B cell (primary cell): ENCODE measurements around the gene INSC. TPM values are rescaled to one million over a fixed set of nuclear protein-coding genes. Genes with fewer than 3 reads are reported as not detected.

ENCODE experiments used
- ATAC-seq: fragments of 200-7000 bp; cut with Tn5 transposase; one replicate; pipeline ENCODE4 v1.10.0; 2021; ENCODE audit warnings: low read depth, mild to moderate bottlenecking, moderate number of reproducible peaks, moderate library complexity
- CTCF ChIA-PET: fragments of 350-600 bp; sonication (Branson Sonifier 250); formaldehyde crosslinking; loops from one replicate; lab custom pipeline; 2021; ENCODE audit warnings: antibody characterized with exemption, inconsistent platforms; lab: Charles Lee
- POLR2A ChIA-PET: fragments of 350-600 bp; sonication (Branson Sonifier 250); formaldehyde crosslinking; loops from one replicate; lab custom pipeline; 2021; ENCODE audit warnings: antibody characterized with exemption; lab: Charles Lee
- DNase-seq: peaks from one replicate; pipeline ENCODE4 v3.0.0; 2013
- H2AFZ ChIP-seq: 2 replicates; pipeline ENCODE4 v1.6.1; 2012; ENCODE audit warnings: mild to moderate bottlenecking, low read depth, low read length; ENCODE audit not compliant: insufficient read depth, poor library complexity, severe bottlenecking
- H3K27ac ChIP-seq, 2 donors: 1 replicate in 1 of 2; 2 replicates in 1 of 2; pipeline ENCODE4 v1.5.1; 2012 to 2013; ENCODE audit warnings: low read length in 2 of 2, mild to moderate bottlenecking in 2 of 2, moderate library complexity in 1 of 2
- H3K27me3 ChIP-seq, 4 experiments: fragments of 200-600 bp in 1 of 4; sonication (generic) in 1 of 4; replicated peaks in 1 of 4; 1 replicate in 2 of 4; 2 replicates in 2 of 4; pipeline versions ENCODE4 v1.6.1 to v1.7.0; 2013 to 2016; ENCODE audit warnings: low read length in 3 of 4, mild to moderate bottlenecking in 2 of 4, mixed read lengths in 1 of 4, moderate library complexity in 1 of 4; ENCODE audit not compliant: insufficient read depth in 4 of 4, control insufficient read depth in 3 of 4; ENCODE audit errors: control extremely low read depth in 1 of 4
- H3K36me3 ChIP-seq, 2 experiments: replicated peaks in 1 of 2; 1 replicate in 1 of 2; 2 replicates in 1 of 2; pipeline versions ENCODE4 v1.6.1 to v1.7.1; 2013; ENCODE audit warnings: low read length in 1 of 2; ENCODE audit not compliant: insufficient read depth in 2 of 2, control insufficient read depth in 1 of 2; ENCODE audit errors: control extremely low read depth in 1 of 2, extremely low read depth in 1 of 2
- H3K4me1 ChIP-seq, 2 donors: fragments of 200-600 bp in 1 of 2; sonication (generic) in 1 of 2; 1 replicate in 1 of 2; 2 replicates in 1 of 2; pipeline versions ENCODE4 v1.5.1 to v1.6.1; 2013 to 2017; ENCODE audit warnings: low read length in 2 of 2; ENCODE audit not compliant: control insufficient read depth in 2 of 2, insufficient read depth in 2 of 2
- H3K4me2 ChIP-seq: replicated peaks from 2 replicates; pipeline ENCODE3; 2012; ENCODE audit warnings: mild to moderate bottlenecking, low read depth, low read length; ENCODE audit not compliant: poor library complexity, severe bottlenecking
- H3K4me3 ChIP-seq, 5 experiments: fragments of 200-600 bp in 1 of 5; sonication (generic) in 1 of 5; 1 replicate in 3 of 5; 2 replicates in 2 of 5; pipeline versions ENCODE4 v1.5.1 to v1.7.0; 2011 to 2016; ENCODE audit warnings: low read length in 4 of 5, mild to moderate bottlenecking in 4 of 5, low read depth in 2 of 5, control low read depth in 1 of 5, moderate library complexity in 1 of 5; ENCODE audit not compliant: insufficient read depth in 1 of 5; ENCODE audit errors: control extremely low read depth in 1 of 5, extremely low read depth in 1 of 5
- H3K79me2 ChIP-seq: fragments of 200-600 bp; sonication (generic); one replicate; pipeline ENCODE4 v1.6.0; 2016; ENCODE audit warnings: low read length; ENCODE audit not compliant: control insufficient read depth, insufficient read depth
- H3K9ac ChIP-seq: fragments of 200-600 bp; sonication (generic); 2 replicates; pipeline ENCODE4 v1.6.1; 2017; ENCODE audit warnings: mild to moderate bottlenecking, low read length, moderate library complexity
- H3K9me3 ChIP-seq, 3 donors: one replicate each; pipeline versions ENCODE4 v1.6.1 to v1.7.1; 2013; ENCODE audit warnings: low read length in 2 of 3; ENCODE audit not compliant: control insufficient read depth in 2 of 3, insufficient read depth in 1 of 3; ENCODE audit errors: control extremely low read depth in 1 of 3
- H4K20me1 ChIP-seq: 2 replicates; pipeline ENCODE4 v1.6.0; 2012; ENCODE audit warnings: mild to moderate bottlenecking, low read length; ENCODE audit not compliant: insufficient read depth, control insufficient read depth, poor library complexity, severe bottlenecking
- H3K27ac Mint-ChIP-seq: one replicate; pipeline ENCODE4 v1.8.0; 2021; ENCODE audit warnings: mixed read lengths
- H3K27me3 Mint-ChIP-seq: one replicate; pipeline ENCODE4 v1.8.0; 2021; ENCODE audit warnings: mixed read lengths
- H3K4me1 Mint-ChIP-seq: one replicate; pipeline ENCODE4 v1.8.0; 2021; ENCODE audit warnings: mixed read lengths
- H3K4me3 Mint-ChIP-seq: one replicate; pipeline ENCODE4 v1.8.0; 2021; ENCODE audit warnings: mixed read lengths
- H3K9me3 Mint-ChIP-seq: one replicate; pipeline ENCODE4 v1.8.0; 2022; ENCODE audit warnings: mixed read lengths; ENCODE audit not compliant: insufficient read depth
- EZH2 ChIP-seq: IDR thresholded peaks from 2 replicates; pipeline ENCODE4 v1.6.1; 2012; ENCODE audit warnings: borderline replicate concordance, low read depth, mild to moderate bottlenecking, moderate library complexity, low read length; ENCODE audit not compliant: insufficient read depth, poor library complexity, severe bottlenecking
- WGBS: methylation state at CpG from one replicate; pipeline ENCODE4 v1.1.5; 2013; ENCODE audit warnings: missing lambda C conversion rate; ENCODE audit not compliant: insufficient coverage; 5-methylcytosine and 5-hydroxymethylcytosine counted together
- intact Hi-C: fragments of 100-400 bp; cut with micrococcal nuclease; formaldehyde crosslinking; loops from one replicate; pipeline ENCODE4 v1.10.0; 2022
- polyA plus RNA-seq: library from polyadenylated mRNA; depleted of rRNA; stranded (reverse); fragments of >200 nt; gene quantifications from 2 replicates; pipeline ENCODE4 v1.2.3, GENCODE V29; 2012
- total RNA-seq, 2 donors: library from RNA; stranded (reverse); fragments of 120-200 nt in 1 of 2; gene quantifications; 1 replicate in 1 of 2; 2 replicates in 1 of 2; pipeline versions ENCODE4 v1.2.3 to v1.2.4, GENCODE V29; 2013 to 2022
- TF ChIP-seq, protein P1 (sequence below): fragments of 200-600 bp; IDR thresholded peaks from one replicate; pipeline ENCODE4 v1.8.0; 2022; ENCODE audit warnings: antibody characterized with exemption, mild to moderate bottlenecking

INSC gene
- total and polyA plus RNA-seq, 2 donors (not counting 1 experiment from before 2014, with no cell fraction given): 0.10 TPM; not detected in 1

- H3K79me2 ChIP-seq: no peaks in the 10 kb centered on the region
- ChIA-PET CTCF (interaction anchor here (1.2 to 14.6 kb wide), 4 partner anchors 19 to 114 kb away, joined by 4 to 290 read pairs (median 92); partner anchors contain the start of gene INSC), POLR2A (no interaction called here)
- peaks cover 26% of the 10 kb centered on the region for H3K27me3 Mint-ChIP-seq
- TF ChIP-seq, protein P1, sequence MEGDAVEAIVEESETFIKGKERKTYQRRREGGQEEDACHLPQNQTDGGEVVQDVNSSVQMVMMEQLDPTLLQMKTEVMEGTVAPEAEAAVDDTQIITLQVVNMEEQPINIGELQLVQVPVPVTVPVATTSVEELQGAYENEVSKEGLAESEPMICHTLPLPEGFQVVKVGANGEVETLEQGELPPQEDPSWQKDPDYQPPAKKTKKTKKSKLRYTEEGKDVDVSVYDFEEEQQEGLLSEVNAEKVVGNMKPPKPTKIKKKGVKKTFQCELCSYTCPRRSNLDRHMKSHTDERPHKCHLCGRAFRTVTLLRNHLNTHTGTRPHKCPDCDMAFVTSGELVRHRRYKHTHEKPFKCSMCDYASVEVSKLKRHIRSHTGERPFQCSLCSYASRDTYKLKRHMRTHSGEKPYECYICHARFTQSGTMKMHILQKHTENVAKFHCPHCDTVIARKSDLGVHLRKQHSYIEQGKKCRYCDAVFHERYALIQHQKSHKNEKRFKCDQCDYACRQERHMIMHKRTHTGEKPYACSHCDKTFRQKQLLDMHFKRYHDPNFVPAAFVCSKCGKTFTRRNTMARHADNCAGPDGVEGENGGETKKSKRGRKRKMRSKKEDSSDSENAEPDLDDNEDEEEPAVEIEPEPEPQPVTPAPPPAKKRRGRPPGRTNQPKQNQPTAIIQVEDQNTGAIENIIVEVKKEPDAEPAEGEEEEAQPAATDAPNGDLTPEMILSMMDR: no peak
- TF ChIP-seq EZH2: no peak
- H3K4me1 Mint-ChIP-seq: peaks cover 6% of the 10 kb centered on the region
- no peaks in the 10 kb centered on the region for H4K20me1 ChIP-seq
- H3K4me3 Mint-ChIP-seq: no peak overlapping the region
- 100% methylated on average over 2 of the region's 2 CpGs for WGBS
- peaks cover 0 to 4% (median 1%) of the 10 kb centered on the region in 4 experiments for H3K27me3 ChIP-seq
- no peak for ATAC-seq
- no peaks in the 10 kb centered on the region for H3K9me3 Mint-ChIP-seq
- H2AFZ ChIP-seq: no peak overlapping the region
- DNase-seq: no peak
- H3K4me1 ChIP-seq: peaks cover 3 to 14% of the 10 kb centered on the region in 2 donors
- no peaks in the 10 kb centered on the region for H3K9me3 ChIP-seq
- intact Hi-C loops: no loop called here
- H3K36me3 ChIP-seq: no peaks in the 10 kb centered on the region
- no peak overlapping the region for H3K4me3 ChIP-seq
- H3K9ac ChIP-seq: no peak overlapping the region
- no peak overlapping the region for H3K27ac ChIP-seq
- H3K4me2 ChIP-seq: no peak overlapping the region
- no peak overlapping the region for H3K27ac Mint-ChIP-seq
Observed at GRCh38 chr11:15095736-15096228, 18.9 kb upstream of the INSC start.

DNA sequence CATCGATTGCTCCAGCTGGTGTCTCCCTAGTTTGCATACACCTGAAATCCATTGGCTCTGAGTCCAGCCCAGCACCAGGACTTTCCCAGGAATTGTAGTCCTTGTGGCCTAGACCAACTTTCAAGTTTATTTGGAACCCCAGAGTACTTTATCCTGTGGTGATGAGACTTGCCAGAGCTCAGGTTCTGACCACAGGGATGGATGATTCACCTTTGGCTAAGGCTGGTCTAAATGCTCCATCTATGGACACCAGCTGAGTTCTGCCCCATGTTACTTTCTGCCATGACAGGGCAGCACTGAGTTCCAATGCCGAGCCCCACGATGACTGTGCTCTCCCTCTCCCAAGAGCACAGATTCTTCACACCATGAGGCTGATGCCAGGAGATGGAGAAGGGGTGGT lies 17.3 kb upstream of the INSC start:
- ATAC-seq (no peak), DNase-seq (no peak)
- no peaks in the 10 kb centered on the region for H3K79me2 ChIP-seq
- CTCF ChIA-PET: interaction anchor here (0.5 to 14.6 kb wide), 7 partner anchors 15 to 190 kb away, joined by 3 to 290 read pairs (median 5); partner anchors contain the start of gene INSC
- Mint-ChIP-seq H3K9me3 (no peaks in the 10 kb centered on the region), H3K27ac (no peak overlapping the region), H3K4me1 (peaks cover 10% of the 10 kb centered on the region), H3K4me3 (no peak overlapping the region), H3K27me3 (peaks cover 26% of the 10 kb centered on the region)
- POLR2A ChIA-PET: no interaction called here
- no peaks in the 10 kb centered on the region for H3K9me3 ChIP-seq
- no peak overlapping the region for H3K27ac ChIP-seq
- TF ChIP-seq EZH2: no peak
- TF ChIP-seq, protein P1: no peak
- H2AFZ ChIP-seq: no peak overlapping the region
- no peaks in the 10 kb centered on the region for H3K36me3 ChIP-seq
- H4K20me1 ChIP-seq: no peaks in the 10 kb centered on the region
- H3K9ac ChIP-seq: no peak overlapping the region
- H3K4me2 ChIP-seq: no peak overlapping the region
- intact Hi-C loops: no loop called here
- H3K27me3 ChIP-seq: peaks cover 0 to 4% (median 0%) of the 10 kb centered on the region in 4 experiments
- 100% methylated on average over 1 of the region's 3 CpGs for WGBS
- H3K4me3 ChIP-seq: no peak overlapping the region
- H3K4me1 ChIP-seq: peaks cover 3 to 10% of the 10 kb centered on the region in 2 donors
